Activated gamma-delta T cell treated with anti-CD3 and anti-CD28 coated beads, Interleukin-2, amount 50 U/mL, for 16 hours (primary cell): Measurements from ENCODE around the gene ODF2.
"Not testable (repeated sequence)": the region's sequence is repeated elsewhere in the genome, so short reads cannot be mapped to it uniquely, and the experiment has no call there.

ENCODE experiments used
- DNase-seq: peaks from one replicate; pipeline ENCODE4 v3.0.0-alpha.2; 2020; ENCODE audit warnings: low read depth

ODF2 gene

GRCh38 chr9:128424268-128424780, 31.5 kb upstream of the ODF2 start:
- no peak for DNase-seq

DNA sequence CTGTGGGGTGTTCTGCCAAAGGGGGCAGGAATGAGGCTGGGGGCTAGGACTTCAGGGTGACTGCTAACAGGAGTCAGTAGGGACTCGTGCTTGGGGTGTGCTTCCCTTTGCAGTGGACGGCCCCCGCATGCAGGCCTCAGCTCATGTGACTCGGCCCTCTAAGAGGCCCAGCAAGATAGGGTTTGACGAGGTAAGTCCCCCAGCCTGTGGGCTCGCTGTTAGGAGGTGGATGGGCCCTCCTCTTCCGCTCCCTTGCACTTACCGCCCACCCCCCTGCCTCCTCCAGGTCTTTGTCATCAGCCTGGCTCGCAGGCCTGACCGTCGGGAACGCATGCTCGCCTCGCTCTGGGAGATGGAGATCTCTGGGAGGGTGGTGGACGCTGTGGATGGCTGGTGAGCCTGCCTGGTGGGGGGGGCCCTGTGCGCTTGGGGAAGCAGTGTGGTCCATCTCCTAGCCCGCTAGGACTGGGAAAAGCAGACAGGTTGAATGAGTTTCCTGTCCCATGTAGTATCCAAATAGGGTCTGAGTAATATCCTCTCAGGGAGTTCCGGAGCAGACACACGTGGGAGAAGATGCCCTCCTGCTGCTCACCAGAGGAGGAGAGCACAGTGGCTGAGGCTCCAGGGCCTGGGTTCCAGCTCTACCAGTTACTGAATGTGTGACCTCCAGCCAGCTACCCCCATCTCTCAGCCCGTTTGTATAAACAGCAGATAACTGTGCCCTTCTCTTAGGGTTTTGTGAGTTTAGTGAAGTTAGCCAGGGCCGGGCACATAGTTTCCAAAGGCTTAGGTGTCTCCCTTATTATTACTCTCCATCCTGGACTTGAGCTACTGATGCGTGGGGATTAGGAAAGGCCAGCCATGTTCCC, 26.9 kb upstream of the ODF2 start:
- DNase-seq: no peak

DNA sequence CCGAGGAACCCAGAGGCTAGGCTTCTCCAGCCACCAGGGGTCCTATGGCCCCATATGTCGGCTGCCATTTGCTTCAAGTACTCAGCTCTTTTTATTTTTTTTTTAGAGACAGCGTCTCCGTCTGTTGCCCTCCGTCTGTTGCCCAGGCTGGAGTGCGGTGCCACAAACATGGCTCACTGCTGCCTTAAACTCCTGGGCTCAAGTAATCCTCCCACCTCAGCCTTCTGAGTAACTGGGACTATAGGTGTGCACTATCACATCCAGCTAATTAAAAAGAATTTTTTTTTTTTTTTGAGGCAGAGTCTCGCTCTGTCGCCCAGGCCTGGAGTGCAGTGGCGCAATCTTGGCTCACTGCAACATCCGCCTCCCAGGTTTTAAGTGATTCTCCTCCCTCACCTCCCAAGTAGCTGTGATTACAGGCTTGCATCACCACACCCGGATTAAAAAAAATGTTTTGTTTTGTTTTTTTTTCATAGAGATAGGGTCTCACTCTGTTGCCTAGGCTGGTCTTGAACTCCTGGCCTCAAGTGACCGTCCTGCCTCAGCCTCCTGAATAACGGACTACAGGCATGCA, 26.2 kb upstream of the ODF2 start:
- DNase-seq: no peak

GRCh38 chr9:128431207-128431606, 24.6 kb upstream of the ODF2 start:
- DNase-seq: no peak

GRCh38 chr9:128434340-128434739, 21.5 kb upstream of the ODF2 start:
- DNase-seq: no peak

DNA sequence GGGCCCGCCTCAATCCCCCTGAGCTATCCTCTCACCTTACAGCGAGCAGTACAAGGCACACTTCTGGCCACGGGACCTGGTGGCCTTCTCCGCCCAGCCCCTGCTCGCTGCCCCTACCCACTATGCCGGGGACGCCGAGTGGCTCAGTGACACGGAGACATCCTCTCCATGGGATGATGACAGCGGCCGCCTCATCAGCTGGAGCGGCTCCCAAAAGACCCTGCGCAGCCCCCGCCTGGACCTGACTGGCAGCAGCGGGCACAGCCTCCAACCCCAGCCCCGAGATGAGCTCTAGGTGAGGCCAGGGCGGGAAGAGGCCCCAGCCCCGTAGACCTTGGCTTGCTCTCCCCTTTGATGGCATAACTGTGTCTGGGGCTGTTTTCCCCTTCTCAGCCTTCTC, 20.2 kb upstream of the ODF2 start:
- no peak for DNase-seq

- DNase-seq: peak; percentile 79
Observed at GRCh38 chr9:128438343-128439109, 17.3 kb upstream of the ODF2 start.

DNA sequence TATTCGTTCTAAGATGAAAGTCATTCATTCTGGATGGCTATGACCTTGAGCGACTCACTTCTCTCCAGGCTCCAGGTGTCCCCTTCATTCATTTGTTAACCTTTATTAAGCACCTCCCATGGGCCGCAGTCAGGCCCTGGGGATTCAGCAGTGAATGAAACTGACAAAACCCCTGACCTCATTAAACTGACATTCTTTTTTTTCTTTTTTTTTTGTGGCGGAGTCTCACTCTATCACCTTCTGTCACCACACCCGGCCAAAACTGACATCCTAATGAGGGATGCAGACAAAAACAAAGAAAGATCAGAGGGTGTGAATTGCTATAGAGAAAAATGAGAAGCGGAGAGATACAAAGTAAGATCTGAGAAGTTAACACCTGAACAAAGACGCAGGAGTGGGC, 16.5 kb upstream of the ODF2 start:
- DNase-seq: no peak

GRCh38 chr9:128442150-128442549, 13.7 kb upstream of the ODF2 start:
- no peak for DNase-seq

GRCh38 chr9:128446505-128446904, 9.3 kb upstream of the ODF2 start:
- DNase-seq: not testable (repeated sequence)

- DNase-seq: no peak
Observed at GRCh38 chr9:128448746-128449145, 7.1 kb upstream of the ODF2 start.

DNA sequence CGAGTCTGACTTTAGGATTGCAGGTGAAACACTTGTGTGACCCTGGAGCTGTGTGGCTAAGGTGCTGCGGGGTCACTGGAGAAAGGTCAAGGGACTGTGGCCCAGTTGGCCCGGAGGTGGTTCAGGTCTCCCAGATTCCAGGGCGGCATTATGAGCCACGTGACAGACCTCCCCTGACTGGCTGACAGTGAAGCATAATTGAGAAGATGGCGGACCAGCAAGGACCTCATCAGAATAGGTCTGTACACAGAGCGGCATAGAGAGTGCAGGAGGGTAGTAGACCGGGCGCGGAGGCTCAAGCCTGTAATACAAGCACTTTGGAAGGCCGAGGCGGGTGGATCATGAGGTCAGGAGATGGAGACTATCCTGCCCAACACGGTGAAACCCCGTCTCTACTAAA, 815 bp upstream of the ODF2 start:
- no peak for DNase-seq

DNA sequence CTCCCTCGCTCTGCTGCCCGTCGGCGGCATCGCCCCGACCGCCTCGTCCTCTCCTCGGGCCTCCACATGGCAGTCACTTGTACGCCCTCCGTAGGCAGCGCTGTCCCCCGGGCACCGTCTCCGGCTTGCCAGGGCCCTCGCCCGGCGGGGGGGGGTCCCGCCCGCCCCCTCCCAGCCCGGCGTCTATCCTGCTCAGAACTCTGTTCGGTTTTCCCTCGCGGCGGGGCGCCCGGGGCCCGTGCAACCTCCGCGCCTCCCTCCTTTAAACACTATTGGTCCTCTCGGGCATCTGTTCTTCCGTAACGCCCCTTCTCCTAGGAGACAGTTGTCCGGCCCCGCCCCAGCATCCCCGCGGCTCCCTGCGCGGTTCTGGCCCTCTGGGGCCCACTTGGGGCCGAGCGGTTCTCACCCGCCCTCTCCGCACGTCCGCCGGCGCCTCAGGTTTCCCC, 831 bp downstream of the ODF2 start:
- DNase-seq: peak; percentile 53

DNA sequence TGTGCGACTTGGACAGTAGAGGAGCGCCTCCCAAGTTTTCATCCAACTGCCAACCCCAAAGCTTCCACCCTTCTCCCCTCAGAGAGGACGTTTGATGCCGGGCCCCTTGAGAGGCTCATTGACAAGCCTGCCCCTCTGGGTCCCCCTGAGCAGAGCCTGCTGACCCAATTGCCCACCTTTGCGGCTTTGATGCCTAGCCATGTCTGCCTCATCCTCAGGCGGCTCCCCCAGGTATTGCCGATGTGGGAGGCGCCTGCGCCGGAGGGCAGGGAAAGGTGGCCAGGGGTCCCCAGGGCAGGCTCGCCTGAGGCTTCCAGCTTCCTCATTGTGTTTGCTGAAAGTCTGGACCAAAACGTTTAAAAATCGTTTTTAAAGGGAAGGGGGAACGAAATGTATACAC, 1.4 kb downstream of the ODF2 start:
- no peak for DNase-seq

- no peak for DNase-seq
Observed at GRCh38 chr9:128459011-128459410, 3.2 kb downstream of the ODF2 start.

GRCh38 chr9:128469070-128469469, 13.3 kb downstream of the ODF2 start:
- no peak for DNase-seq

DNA sequence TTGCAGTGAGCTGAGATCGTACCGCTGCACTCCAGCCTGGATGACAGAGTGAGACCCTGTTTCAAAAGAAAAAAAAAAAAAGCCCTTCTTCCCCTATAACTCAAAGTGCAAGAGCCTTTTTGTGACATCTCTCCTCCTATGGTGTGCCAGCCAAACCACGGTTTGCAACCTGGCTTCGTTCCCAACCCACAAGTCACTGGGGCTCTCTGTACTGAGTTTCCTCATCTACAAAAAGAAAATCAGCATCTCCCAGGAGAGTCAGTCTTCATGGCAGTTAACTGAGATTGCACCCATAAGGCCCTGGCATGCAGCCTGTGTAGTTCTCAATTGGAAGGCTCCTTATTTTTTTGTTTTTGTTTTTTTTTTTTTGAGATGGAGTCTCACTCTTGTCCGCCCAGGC, 14.8 kb downstream of the ODF2 start:
- no peak for DNase-seq

- DNase-seq: no peak
Observed at GRCh38 chr9:128473104-128473503, 17.3 kb downstream of the ODF2 start.

GRCh38 chr9:128475867-128476266, 20.1 kb downstream of the ODF2 start:
- no peak for DNase-seq

DNA sequence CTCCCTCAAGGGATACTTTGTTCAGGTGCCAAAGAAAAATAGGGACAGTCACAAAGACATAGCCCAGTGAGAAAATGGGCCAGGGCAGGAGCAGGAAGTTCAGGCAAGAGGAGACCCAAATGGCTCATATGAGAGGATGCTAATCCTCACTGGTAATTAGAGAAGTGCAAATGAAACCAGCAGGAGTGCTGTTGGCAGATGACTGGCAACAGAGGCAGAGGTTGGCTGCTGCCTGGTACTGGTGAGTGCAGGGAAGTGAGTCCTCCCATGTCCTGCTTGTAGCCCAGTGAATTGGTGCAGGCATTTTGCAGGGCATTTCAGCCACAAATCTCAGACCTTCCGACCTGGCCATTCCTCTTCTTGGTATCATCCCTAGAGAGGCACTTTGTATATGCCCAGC, 23.5 kb downstream of the ODF2 start:
- DNase-seq: no peak

- DNase-seq: no peak
Observed at GRCh38 chr9:128481561-128481960, 25.8 kb downstream of the ODF2 start.

DNA sequence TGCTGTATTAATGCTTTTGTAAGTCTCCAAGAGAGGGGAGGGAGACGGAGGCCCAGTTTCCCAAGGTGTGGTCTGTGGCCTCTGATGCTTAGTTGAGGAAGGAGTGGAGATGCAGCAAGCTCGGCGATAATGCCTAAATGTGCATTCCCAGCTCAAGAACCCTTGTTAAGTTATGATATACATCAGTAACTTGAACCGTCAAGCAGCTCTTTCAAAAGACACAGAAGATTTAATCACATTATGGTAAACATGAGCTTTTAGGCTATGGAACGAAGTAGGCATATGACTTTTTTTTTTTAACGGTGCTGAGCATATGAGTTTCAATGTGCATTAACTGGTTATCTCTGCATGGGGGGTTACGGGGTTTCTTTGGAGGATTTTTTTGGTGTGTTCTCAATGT, 26.4 kb downstream of the ODF2 start:
- no peak for DNase-seq
